GM12872 (cell line): ENCODE data around the gene JAKMIP1.

Experiments used
- CTCF ChIP-seq: IDR thresholded peaks from 3 replicates; pipeline ENCODE4 v1.5.1; 2011; ENCODE audit warnings: low read depth, mild to moderate bottlenecking, low read length, moderate library complexity; ENCODE audit not compliant: insufficient read depth

The JAKMIP1 gene

GRCh38 chr4:6123116-6123515 lies 77.2 kb downstream of the JAKMIP1 start:
- TF ChIP-seq CTCF = no peak

GRCh38 chr4:6122496-6122895 lies 77.9 kb downstream of the JAKMIP1 start:
- TF ChIP-seq CTCF = no peak

DNA sequence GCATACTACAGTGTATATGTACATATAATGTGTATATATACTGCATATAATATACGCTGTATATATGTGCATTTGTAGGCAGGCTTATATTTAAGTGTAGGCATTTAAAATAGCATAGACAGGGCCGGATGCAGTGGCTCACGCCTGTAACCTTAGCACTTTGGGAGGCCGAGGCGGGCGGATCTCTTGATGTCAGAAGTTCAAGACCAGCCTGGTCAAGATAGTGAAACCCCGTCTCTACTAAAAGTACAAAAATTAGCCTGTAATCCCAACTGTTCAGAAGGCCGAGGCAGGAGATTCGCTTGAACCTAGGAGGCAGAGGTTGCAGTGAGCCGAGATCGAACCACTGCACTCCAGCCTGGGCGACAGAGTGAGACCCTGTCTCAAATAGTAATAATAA lies 78.4 kb downstream of the JAKMIP1 start:
- no peak for TF ChIP-seq CTCF

- no peak for TF ChIP-seq CTCF
These were observed 79.0 kb downstream of the JAKMIP1 start for GRCh38 chr4:6121276-6121850.

DNA sequence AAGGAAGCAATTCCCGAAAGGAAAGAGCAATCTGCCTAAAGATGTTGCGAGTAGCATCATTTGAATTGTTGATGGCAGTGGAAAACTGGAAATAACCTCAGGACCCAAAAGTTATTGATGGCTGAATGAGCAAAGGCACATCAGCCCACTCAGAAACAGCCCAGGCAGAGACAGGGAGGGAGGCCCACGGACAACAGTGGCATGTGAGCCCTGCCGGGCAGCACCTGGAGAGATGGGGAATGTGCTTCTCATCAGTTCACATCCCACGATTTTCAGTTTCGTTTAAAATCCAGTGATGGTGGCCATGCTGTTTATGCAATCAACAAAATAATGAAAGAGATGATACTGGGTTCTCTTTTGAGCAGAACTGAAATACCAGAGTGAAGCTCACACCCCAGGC lies 80.0 kb downstream of the JAKMIP1 start:
- no peak for TF ChIP-seq CTCF

GRCh38 chr4:6119507-6120020 lies 80.8 kb downstream of the JAKMIP1 start:
- no peak for TF ChIP-seq CTCF

GRCh38 chr4:6118201-6118600 lies 82.1 kb downstream of the JAKMIP1 start:
- TF ChIP-seq CTCF = no peak
